Measurements from ENCODE around the gene QSOX2.

The QSOX2 gene

DNA sequence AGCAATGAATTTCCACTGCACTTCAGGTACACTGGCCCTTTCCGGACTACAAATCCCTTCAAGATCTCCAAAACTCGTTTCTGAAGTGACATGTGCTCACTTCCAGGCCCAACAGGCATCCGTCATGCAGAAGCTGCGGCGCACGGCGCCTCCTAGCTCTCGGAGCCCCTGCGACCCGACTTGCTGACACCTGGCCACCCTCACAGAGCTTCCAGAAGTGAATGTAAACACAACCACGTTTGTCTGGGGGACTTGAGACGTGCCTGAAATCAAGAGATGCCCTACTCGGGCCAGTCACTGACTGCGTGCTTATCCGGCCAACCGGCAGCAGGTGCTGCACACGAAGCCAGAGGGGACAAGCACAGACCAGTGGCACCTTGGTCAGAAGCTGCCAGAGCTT lies 35.8 kb downstream of the QSOX2 start:
- no peak for DNase-seq (ENCODE audit: low read depth in 1 of 2, low spot score in 1 of 2)
- TF ChIP-seq JUND (IDR thresholded peaks at IDR 0.05; ENCODE audit: low read depth): no peak
- in situ Hi-C loops (cut with HindIII; ENCODE audit: low pct_unique_long_range_greater_than_20kb, low sequenced_read_pairs): no loop called here

- no peak for TF ChIP-seq JUND (IDR thresholded peaks at IDR 0.05; ENCODE audit: low read depth)
- DNase-seq (ENCODE audit: low read depth in 1 of 2, low spot score in 1 of 2): no peak
- in situ Hi-C loops (cut with HindIII; ENCODE audit: low pct_unique_long_range_greater_than_20kb, low sequenced_read_pairs): no loop called here
Observed at GRCh38 chr9:136209232-136209631, 36.4 kb downstream of the QSOX2 start.

GRCh38 chr9:136208675-136209074 lies 36.9 kb downstream of the QSOX2 start:
- TF ChIP-seq JUND (IDR thresholded peaks at IDR 0.05; ENCODE audit: low read depth): no peak
- in situ Hi-C loops (cut with HindIII; ENCODE audit: low pct_unique_long_range_greater_than_20kb, low sequenced_read_pairs): no loop called here
- DNase-seq (ENCODE audit: low read depth in 1 of 2, low spot score in 1 of 2): no peak

- in situ Hi-C loops (cut with HindIII; ENCODE audit: low pct_unique_long_range_greater_than_20kb, low sequenced_read_pairs): no loop called here
- TF ChIP-seq JUND (IDR thresholded peaks at IDR 0.05; ENCODE audit: low read depth): no peak
- no peak for DNase-seq (ENCODE audit: low read depth in 1 of 2, low spot score in 1 of 2)
Observed at GRCh38 chr9:136207616-136208015, 38.0 kb downstream of the QSOX2 start.

DNA sequence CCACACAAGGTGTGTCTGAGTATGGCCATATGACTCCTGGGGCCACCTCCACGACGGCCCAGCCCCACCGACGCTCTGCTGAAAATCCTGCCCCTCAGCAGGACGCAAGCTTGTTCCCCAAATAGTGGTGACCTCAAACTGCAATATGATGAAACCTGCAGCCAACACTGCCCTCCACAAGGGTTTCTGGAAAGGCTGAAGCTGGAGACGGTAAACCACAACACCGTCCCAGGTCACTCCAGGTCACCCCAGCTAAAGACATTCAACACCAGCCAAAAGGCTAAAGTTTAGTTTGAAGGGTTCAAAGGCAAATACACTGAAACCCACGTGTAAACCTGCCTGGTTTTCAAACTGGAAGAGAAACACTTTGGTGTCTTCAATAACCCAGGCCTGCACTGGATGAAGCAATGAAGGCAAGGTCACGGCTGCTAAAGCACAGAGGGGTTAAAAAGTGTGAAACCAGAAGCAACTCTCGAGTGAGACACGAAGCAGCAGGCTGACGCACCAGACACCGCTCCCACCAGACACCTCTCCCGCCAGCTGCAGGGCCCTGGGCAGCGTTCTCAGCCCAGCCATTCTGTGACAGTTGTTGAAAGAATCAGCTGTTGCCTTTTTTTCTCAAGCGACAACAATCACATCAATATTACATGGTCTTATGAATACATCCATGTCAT lies 38.9 kb downstream of the QSOX2 start:
- no peak for DNase-seq (ENCODE audit: low read depth in 1 of 2, low spot score in 1 of 2)
- no peak for TF ChIP-seq JUND (IDR thresholded peaks at IDR 0.05; ENCODE audit: low read depth)
- in situ Hi-C loops (cut with HindIII; ENCODE audit: low pct_unique_long_range_greater_than_20kb, low sequenced_read_pairs): no loop called here

DNA sequence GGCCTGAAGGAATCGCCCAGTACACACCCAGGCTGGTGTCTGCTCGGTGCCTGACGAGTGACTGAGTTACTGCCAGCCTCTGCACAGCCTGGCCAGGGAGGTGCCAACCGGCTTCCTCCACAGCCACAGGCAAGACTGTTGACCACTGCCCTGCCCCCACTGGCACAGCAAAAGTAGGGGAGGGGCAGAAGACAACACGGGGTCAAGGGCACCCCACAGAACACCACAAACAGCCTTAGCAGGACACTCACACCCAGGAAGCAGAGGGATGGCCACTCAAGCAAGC lies 40.0 kb downstream of the QSOX2 start:
- in situ Hi-C loops (cut with HindIII; ENCODE audit: low pct_unique_long_range_greater_than_20kb, low sequenced_read_pairs): no loop called here
- TF ChIP-seq JUND (IDR thresholded peaks at IDR 0.05; ENCODE audit: low read depth): no peak
- DNase-seq (ENCODE audit: low read depth in 1 of 2, low spot score in 1 of 2): no peak

DNA sequence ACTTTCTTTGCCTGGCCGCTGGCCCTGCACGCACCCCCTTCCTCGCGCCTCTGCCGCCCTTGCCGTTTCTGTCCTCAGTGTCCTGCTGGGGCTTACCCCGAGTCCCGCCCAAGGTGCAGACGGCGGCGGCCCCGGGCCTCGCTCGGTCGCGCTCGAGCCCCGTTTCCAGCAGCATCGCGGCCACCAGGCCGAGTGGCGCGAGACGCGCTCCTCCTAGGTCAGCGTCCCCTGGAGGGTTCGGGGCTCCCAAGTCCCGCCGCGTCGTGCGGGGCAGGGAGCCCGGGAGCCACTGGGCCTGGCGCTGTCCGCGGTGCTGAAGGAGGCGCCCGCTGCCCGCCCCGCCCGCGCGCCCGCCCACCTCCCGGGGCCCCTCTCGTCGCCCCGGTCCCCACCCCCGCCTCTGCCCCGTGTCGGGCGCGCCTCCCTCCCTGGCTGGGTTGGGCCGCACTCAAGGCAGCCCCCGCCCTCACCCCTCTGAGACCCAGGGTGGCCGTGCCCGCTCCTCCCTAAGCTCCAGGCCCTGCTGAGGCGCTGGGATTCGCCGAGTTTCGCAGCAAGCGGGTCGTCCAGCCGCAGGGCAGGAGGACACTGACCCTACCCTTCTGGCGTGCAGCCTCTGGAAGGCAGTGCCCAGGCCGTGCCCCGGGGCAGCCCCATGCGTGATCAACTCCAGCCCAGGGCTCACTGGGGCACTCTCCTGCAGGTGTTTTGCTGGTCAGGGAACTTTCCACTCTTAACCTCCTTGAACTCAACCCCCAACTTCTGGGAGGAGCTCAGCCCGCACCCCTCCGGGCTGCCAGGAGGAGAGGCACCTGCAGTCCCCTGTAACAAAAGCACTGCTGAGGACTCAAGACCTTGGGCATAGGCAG lies 40.5 kb downstream of the QSOX2 start, which contains the start of gene LHX3:
TSS of gene LHX3 (minus strand) at position 291 of the 869 bp plus-strand sequence. CDS start at position 175, 116 bp downstream.
- in situ Hi-C loops (cut with HindIII; ENCODE audit: low pct_unique_long_range_greater_than_20kb, low sequenced_read_pairs): no loop called here
- TF ChIP-seq JUND (IDR thresholded peaks at IDR 0.05; ENCODE audit: low read depth): no peak
- no peak for DNase-seq (ENCODE audit: low read depth in 1 of 2, low spot score in 1 of 2)

GRCh38 chr9:136204145-136204805 lies 41.3 kb downstream of the QSOX2 start:
- no peak for DNase-seq (ENCODE audit: low read depth in 1 of 2, low spot score in 1 of 2)
- in situ Hi-C loops (cut with HindIII; ENCODE audit: low pct_unique_long_range_greater_than_20kb, low sequenced_read_pairs): no loop called here
- TF ChIP-seq JUND (IDR thresholded peaks at IDR 0.05; ENCODE audit: low read depth): no peak

DNA sequence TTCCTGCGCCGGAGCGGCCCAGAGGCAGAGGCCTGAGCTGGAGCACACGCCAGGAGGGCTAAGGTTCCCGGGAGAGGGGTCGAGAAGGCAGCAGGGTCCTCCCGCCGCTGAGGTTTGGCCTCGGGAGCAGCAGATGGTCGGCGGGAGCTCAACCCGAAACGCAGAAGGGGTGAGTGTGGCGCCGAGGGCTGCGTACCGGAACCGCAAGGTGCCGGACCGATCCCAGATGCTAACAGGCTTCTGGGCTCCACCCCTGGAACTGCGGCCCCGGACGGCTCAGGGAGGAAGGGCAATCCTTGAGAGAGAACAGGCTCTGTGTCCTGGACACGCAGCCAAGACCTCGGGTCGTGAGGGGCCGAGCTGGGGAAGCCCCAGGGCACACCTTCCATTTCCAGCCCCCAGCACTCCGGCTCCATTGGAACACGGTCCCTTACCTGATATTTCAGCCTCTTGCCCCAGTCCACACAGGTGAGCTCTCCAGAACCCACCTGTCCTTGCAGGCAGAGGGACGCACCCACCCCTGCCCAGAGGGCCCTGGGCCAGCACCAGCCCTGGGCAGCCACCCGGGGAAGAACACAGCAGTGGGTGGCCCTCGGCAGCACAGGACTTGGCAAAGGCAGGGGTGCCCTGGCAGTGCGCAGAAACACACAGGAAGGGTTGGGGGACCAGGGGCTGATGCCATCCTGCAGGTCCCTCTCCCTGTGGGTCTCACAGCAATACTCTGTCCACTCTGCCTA lies 42.0 kb downstream of the QSOX2 start:
- in situ Hi-C loops (cut with HindIII; ENCODE audit: low pct_unique_long_range_greater_than_20kb, low sequenced_read_pairs): no loop called here
- no peak for DNase-seq (ENCODE audit: low read depth in 1 of 2, low spot score in 1 of 2)
- TF ChIP-seq JUND (IDR thresholded peaks at IDR 0.05; ENCODE audit: low read depth): no peak

DNA sequence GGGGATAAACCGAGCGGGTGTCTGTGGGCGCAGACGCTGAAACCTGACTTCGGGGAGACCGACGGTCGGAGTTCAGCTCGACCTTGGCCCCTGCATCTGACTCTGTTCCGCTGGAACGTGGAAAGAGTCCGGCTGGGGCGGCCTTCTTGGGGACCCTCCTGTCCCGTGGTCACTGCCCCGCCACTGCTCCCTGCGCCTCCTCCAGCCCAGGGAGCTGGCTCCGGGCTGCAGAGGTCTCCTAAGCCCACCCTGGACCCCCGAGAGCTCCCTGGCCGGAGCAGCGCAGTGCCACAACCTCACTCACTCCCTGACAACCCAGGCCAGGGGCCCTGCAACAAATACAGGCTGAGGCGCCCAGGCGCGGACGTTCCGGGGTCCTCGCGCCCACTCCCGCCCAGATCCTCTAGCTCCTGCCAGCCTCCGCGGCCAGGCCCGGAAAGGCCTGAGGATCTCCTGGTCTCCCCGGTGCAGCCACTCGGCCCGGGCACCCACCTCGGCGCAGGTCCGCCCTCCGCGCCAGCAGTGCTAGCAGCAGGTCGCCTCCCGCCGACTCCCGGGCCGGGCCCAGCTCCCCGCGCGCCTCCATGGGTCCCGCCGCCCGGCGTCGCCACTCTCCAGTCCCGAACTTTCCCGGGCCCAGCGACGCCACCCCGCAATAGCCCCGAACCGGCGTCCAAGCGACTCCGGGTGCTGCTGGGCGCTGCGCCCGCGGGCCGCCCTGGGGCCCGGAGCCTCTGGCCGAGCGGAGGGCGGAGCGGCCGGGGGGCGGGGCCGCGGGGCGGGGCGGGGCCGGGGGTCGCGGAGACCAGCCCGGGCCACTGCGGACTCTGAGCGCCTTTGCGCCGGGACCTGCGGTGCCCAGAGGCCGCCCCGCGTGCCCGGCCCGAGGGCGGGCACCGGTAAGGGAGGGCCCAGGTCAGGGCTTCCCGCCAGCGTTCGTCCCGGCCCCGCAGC lies 42.9 kb downstream of the QSOX2 start:
- TF ChIP-seq JUND (IDR thresholded peaks at IDR 0.05; ENCODE audit: low read depth): no peak
- DNase-seq (ENCODE audit: low read depth in 1 of 2, low spot score in 1 of 2): no peak
- in situ Hi-C loops (cut with HindIII; ENCODE audit: low pct_unique_long_range_greater_than_20kb, low sequenced_read_pairs): no loop called here

- no peak for TF ChIP-seq JUND (IDR thresholded peaks at IDR 0.05; ENCODE audit: low read depth)
- in situ Hi-C loops (cut with HindIII; ENCODE audit: low pct_unique_long_range_greater_than_20kb, low sequenced_read_pairs): no loop called here
Observed at GRCh38 chr9:136201609-136202453, 43.8 kb downstream of the QSOX2 start.

More at GRCh38 chr9:136201609-136202453, 43.8 kb downstream of the QSOX2 start:
- no peak for DNase-seq (ENCODE audit: low read depth in 1 of 2, low spot score in 1 of 2)

Data from T47D (cell line).